T-helper 1 cell treated with Interleukin-12 subunit alpha and Interleukin-12 subunit beta and Interleukin-4 antibody, amounts not matched to agents 30 μg/mL and 1 μg/mL, for 36 hours (primary cell): Measurements from ENCODE around the gene TRIM77.
"Not testable (repeated sequence)": the region's sequence is repeated elsewhere in the genome, so short reads cannot be mapped to it uniquely, and the experiment has no call there.

Experiments used
- H3K27ac Mint-ChIP-seq: one replicate; pipeline ENCODE4 v1.8.0; 2021; ENCODE audit warnings: mild to moderate bottlenecking, mixed read lengths
- H3K27me3 Mint-ChIP-seq: one replicate; pipeline ENCODE4 v1.8.0; 2021; ENCODE audit warnings: low read depth, mixed read lengths
- H3K36me3 Mint-ChIP-seq: one replicate; pipeline ENCODE4 v1.8.0; 2021; ENCODE audit warnings: low read depth, mixed read lengths
- H3K4me1 Mint-ChIP-seq: one replicate; pipeline ENCODE4 v1.8.0; 2021; ENCODE audit warnings: low read depth, mixed read lengths
- H3K4me3 Mint-ChIP-seq: one replicate; pipeline ENCODE4 v1.8.0; 2021; ENCODE audit warnings: mild to moderate bottlenecking, moderate library complexity, mixed read lengths
- H3K9me3 Mint-ChIP-seq: one replicate; pipeline ENCODE4 v1.8.0; 2021; ENCODE audit warnings: mixed read lengths

TRIM77 gene, protein sequence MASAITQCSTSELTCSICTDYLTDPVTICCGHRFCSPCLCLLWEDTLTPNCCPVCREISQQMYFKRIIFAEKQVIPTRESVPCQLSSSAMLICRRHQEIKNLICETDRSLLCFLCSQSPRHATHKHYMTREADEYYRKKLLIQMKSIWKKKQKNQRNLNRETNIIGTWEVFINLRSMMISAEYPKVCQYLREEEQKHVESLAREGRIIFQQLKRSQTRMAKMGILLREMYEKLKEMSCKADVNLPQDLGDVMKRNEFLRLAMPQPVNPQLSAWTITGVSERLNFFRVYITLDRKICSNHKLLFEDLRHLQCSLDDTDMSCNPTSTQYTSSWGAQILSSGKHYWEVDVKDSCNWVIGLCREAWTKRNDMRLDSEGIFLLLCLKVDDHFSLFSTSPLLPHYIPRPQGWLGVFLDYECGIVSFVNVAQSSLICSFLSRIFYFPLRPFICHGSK

DNA sequence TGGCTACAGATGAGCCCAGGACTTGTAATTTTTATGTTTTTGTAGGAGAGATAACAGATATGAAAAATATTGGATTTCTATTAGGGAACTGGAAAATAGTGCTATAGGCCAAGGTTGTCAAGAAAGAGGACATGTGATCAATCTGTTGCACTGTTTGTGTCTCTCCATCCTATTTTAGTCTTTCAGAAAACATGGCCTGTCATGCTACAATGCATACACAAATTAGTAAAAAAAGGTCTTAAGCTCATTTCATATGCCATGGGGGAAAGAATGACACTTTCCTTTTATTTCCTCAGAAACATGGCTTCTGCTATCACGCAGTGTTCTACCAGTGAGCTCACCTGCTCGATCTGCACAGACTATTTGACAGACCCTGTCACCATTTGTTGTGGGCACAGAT, at the start of gene TRIM77:
TRIM77 (plus strand) TSS at position 301 of the 400 bp plus-strand sequence; CDS start at position 301, 0 bp downstream.
- H3K9me3 Mint-ChIP-seq, H3K36me3 Mint-ChIP-seq, H3K27me3 Mint-ChIP-seq, H3K4me1 Mint-ChIP-seq, H3K4me3 Mint-ChIP-seq, H3K27ac Mint-ChIP-seq: not testable (repeated sequence)

DNA sequence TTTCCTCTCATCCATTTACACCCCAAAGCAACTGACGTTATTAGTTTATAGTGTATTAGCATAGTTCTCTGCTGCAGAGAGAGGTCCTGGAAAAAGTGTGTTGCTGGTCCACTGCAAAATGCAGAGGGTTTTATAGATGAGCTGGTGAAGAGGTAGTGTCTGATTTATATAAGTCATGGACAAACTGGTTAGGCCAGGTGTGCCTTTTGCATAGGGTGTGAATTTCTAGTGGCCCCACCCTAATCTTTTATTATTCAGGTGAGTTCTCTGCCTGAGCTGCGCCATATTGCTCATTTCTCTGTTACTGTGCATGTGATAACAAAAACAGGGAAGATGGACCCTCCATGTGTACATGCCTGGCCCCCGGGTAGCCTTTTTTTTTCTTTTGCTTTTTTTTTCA, 43.1 kb upstream of the TRIM77 start:
- H3K4me1 Mint-ChIP-seq: no peaks in the 10 kb centered on the region
- H3K36me3 Mint-ChIP-seq: no peaks in the 10 kb centered on the region
- no peak overlapping the region for H3K27ac Mint-ChIP-seq
- no peak overlapping the region for H3K4me3 Mint-ChIP-seq
- H3K27me3 Mint-ChIP-seq: no peaks in the 10 kb centered on the region
- H3K9me3 Mint-ChIP-seq: no peaks in the 10 kb centered on the region

DNA sequence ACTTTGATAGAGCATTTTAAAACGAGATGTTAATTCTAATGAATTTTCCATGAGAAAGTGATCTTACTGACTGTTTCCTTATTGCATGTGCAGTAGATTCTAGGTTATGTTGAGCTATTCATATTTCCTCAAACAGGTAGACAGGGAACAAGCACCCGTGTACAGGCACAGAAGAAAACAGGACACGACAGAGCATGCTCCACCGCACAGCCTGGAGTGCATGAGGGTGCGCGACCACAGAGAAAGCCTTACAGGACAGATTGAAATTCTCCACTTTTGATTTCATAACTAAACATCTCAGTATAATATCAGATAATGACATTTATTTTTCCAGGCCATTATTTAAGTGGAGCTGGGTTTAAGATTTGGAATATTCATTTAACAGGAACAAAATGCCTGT, 41.9 kb upstream of the TRIM77 start:
- H3K4me1 Mint-ChIP-seq, H3K4me3 Mint-ChIP-seq, H3K27ac Mint-ChIP-seq, H3K27me3 Mint-ChIP-seq, H3K36me3 Mint-ChIP-seq, H3K9me3 Mint-ChIP-seq: not testable (repeated sequence)

DNA sequence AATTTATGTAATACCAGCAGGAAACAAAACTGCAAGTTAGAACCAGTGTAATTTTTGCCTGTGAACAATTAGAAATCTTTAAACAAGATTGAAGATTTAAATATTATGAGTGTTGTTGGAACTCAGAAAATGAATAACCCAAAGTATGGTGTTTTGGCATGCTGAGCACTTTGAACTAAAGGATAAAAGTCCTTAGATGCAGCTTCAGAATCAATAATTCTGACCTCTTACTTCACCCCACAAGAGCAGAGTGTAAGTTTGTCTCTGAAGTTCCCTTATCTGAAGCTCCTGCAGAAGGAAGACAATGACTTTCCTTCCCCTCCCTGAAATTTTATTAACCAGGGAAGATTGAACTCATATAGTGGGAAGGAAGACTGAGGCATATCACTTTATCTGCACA, 40.5 kb upstream of the TRIM77 start:
- not testable (repeated sequence) for H3K36me3 Mint-ChIP-seq, H3K9me3 Mint-ChIP-seq, H3K4me1 Mint-ChIP-seq, H3K27me3 Mint-ChIP-seq, H3K4me3 Mint-ChIP-seq, H3K27ac Mint-ChIP-seq

DNA sequence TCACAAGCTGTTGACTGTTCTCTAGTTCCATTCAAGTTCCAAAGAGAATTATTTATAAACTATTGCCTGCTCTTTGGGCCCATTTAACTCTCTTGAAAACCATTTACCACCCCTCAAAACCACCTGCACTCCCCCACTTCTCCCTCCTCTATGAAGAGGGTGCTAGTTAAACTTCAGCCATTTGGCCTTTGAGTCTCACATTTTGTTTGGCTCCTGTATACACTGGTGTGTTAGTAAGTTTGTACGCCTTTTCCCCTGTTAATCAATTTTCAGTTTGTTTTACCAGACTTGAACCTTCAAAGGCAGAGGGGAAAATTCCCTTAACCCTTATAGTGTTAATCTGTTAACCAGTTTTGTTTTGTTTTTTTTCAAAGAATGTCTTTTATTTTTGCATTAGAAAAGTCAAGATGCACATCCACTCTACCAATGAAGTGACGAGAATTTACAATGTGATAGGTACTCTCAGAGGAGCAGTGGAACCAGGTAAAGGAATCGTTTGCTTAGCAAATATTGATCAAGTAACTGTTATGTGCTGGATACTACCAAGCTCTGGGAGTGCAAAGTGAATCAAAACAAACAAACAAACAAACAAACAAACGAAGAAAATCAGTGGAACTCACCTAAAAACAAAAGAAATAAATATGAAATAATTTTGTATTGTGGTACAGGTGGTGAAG, 40.0 kb upstream of the TRIM77 start:
- not testable (repeated sequence) for H3K27me3 Mint-ChIP-seq, H3K4me1 Mint-ChIP-seq, H3K4me3 Mint-ChIP-seq, H3K27ac Mint-ChIP-seq, H3K36me3 Mint-ChIP-seq, H3K9me3 Mint-ChIP-seq

DNA sequence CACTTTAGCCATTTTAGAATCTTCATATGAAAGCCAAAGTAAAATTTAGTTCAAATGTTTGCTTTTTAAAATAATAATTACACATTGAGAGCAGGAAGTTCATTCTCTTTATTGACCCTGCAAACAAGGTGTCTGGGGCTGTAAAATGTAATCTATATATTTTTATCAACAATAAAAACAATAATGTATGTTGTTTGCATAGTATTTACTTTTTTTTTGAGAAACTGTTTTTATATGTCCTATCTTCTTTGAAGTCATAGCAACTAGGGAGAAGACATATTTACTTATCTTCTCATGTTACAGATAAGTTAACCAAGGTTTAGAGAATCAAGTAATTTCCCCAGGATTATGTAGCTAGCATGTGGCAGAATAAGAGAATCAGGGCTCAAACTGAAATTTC, 37.6 kb upstream of the TRIM77 start:
- H3K4me3 Mint-ChIP-seq, H3K4me1 Mint-ChIP-seq, H3K9me3 Mint-ChIP-seq, H3K36me3 Mint-ChIP-seq, H3K27me3 Mint-ChIP-seq, H3K27ac Mint-ChIP-seq: not testable (repeated sequence)

DNA sequence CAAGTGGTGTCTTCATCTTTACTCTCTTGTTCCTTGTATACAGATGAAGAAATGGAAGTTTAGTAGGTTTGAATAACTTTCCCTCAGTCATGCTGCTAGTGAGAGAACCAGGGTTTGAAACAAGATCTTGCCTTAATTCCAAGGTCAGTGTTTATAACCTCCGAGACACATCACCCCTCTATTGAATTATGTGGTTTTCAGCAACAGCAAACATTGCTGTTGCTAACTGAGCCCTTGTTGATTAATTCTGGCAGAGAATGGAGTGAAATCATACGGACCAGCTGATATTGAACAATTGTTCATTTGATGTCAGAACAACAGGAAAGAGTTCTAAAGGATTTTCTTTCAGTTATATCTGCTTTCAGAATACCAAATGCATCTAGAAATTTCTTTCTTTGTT, 36.7 kb upstream of the TRIM77 start:
- not testable (repeated sequence) for H3K4me1 Mint-ChIP-seq, H3K9me3 Mint-ChIP-seq, H3K27me3 Mint-ChIP-seq, H3K4me3 Mint-ChIP-seq, H3K27ac Mint-ChIP-seq, H3K36me3 Mint-ChIP-seq

DNA sequence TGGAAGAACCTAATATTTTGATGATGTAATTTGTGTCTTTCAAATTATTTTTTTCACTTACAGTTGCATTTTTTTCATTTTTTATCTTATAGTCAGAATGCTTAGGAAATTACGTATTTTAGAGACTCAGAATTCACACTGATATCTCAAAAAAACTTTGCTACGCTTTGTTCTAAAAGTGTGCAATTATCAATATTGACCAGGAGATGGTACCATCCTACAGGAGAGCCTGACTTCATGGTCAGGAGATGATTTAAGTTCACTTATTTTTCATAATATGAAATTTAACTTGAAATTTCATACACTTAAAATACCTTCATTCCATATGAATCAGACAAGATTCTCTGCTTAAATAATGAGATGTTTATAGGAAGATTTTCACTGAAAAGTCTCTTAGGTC, 34.7 kb upstream of the TRIM77 start:
- not testable (repeated sequence) for H3K9me3 Mint-ChIP-seq, H3K27ac Mint-ChIP-seq, H3K36me3 Mint-ChIP-seq, H3K4me3 Mint-ChIP-seq, H3K4me1 Mint-ChIP-seq, H3K27me3 Mint-ChIP-seq

DNA sequence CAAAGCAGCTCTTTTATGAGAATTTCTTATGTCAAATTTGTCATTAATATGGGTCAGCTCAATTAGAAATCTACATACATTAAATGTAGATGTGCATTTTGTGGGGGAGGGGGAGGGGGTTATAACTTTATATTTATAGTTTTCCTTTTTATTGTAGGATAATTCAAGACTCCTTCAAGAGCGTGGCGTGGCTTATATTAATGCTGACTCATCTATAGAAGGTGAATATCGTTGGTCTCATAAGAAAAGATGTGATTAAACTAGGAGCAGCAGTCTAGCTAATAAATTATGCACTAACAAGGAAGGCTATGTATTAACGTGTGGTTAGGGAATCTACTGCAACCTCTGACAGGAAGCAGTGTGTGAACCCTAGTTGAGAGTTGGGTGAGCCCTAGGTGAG, 34.2 kb upstream of the TRIM77 start:
- H3K27ac Mint-ChIP-seq, H3K4me3 Mint-ChIP-seq, H3K27me3 Mint-ChIP-seq, H3K9me3 Mint-ChIP-seq, H3K36me3 Mint-ChIP-seq, H3K4me1 Mint-ChIP-seq: not testable (repeated sequence)

DNA sequence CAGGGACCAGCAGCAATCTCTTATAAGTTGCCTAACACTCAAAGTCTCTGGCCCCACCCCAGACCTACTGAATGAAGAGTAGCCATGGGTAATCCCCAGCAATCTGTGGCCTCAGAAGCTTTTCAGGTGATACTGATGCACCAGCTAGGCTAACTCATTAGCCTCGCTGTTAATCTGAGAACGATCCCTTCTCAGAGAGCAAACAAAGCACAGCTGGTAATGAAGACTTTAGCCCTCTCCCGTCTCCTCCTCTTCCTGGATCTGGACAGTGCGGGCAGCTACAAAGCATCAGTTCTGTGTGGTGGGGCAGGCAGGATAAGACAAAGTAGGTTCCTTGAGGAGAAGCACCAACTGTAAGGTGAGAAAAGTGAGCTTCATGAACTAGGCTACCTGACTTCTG, 3.0 kb upstream of the TRIM77 start:
- H3K9me3 Mint-ChIP-seq, H3K27ac Mint-ChIP-seq, H3K4me1 Mint-ChIP-seq, H3K4me3 Mint-ChIP-seq, H3K27me3 Mint-ChIP-seq, H3K36me3 Mint-ChIP-seq: not testable (repeated sequence)

DNA sequence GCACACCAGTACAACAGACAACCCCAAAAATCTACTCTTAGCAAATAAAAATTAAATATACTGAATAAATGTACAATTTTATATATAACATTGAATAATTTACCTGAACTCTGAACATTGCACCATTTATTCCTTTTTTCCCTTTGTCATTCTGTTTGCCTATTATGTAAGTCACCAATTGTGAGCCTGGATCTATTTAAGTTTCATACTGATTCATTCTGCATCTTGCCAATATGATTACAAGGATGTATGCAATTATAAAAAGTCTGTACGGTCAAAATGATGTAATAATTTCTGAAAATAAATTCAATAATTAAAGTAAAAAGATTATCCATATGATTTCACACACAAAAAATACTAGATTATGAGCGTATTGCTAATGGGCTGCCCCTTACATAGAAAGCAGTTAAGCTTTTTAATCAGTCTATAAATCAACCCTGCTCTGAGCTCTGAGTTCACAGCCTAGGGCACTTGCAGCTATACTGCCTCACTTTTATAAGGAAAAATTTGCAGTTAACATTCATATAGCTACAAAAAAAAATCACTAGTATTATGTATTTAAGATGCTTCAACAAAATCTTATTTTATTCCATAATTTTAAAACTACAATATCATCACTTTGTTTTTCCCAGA, 14.9 kb downstream of the TRIM77 start:
- not testable (repeated sequence) for H3K36me3 Mint-ChIP-seq, H3K4me3 Mint-ChIP-seq, H3K4me1 Mint-ChIP-seq, H3K27me3 Mint-ChIP-seq, H3K9me3 Mint-ChIP-seq, H3K27ac Mint-ChIP-seq

DNA sequence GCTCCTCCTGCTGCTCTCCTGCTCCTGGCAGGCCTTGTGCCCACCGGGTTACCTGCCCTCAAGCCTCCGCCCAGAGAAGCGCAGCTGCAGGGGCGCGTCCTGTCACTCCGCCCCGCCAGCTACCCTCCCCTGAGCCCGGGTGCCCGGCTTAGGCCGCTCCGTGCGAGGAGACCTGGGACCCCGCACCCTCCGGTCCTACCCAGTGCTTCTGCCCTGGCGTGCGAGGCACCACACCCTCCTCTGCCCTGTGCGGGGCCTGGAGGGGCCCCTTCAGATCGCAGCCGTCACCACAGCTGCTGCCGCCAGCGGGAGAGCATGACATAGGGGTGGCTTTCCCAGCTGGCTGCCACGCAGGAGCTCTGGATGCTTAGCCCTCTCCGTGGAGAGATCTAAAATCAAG, 20.1 kb downstream of the TRIM77 start:
- not testable (repeated sequence) for H3K27me3 Mint-ChIP-seq, H3K4me1 Mint-ChIP-seq, H3K9me3 Mint-ChIP-seq, H3K4me3 Mint-ChIP-seq, H3K27ac Mint-ChIP-seq, H3K36me3 Mint-ChIP-seq

DNA sequence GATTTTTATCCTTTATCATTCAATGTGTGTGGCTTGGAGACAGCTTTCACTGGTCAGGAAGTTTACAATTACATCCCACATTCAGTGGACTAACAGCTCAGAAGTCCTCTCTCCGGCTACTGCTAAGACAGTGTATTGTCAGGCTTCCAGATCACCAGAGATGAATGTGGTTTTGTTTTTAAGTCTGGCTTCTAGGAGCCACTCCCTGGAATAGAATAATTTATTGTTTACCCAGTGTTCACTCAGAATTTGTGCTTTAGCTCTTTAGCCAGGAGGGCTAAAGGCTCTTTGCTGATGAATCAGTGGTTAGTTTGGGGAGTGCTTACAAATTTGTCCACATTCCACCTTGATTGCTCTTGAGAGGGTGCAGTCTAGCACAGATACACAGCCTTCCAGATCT, 26.5 kb downstream of the TRIM77 start:
- no peaks in the 10 kb centered on the region for H3K9me3 Mint-ChIP-seq
- H3K27me3 Mint-ChIP-seq: no peaks in the 10 kb centered on the region
- no peak overlapping the region for H3K27ac Mint-ChIP-seq
- no peaks in the 10 kb centered on the region for H3K4me1 Mint-ChIP-seq
- H3K4me3 Mint-ChIP-seq: no peak overlapping the region
- no peaks in the 10 kb centered on the region for H3K36me3 Mint-ChIP-seq

DNA sequence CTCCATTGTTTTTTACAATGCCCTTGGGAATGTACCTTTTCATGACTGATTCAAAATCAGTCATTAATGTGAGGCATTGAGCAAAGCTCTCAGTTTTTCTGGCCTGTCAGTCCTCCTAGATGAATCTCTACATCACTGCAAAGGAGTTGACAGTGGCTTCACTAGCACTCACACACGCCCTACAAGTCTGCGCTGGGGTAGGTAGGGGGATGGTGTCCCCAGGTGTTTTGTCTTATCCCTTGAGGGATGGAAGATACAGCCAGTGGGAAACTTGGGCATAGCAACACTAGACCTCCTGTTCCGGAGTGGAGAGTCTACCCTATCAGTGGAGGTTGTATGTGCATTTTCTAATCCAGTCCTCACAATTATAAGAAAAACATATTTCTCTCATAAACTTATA, 27.0 kb downstream of the TRIM77 start:
- Mint-ChIP-seq H3K4me1 (no peaks in the 10 kb centered on the region), H3K27ac (no peak overlapping the region), H3K36me3 (no peaks in the 10 kb centered on the region), H3K4me3 (no peak overlapping the region), H3K27me3 (no peaks in the 10 kb centered on the region), H3K9me3 (no peaks in the 10 kb centered on the region)

DNA sequence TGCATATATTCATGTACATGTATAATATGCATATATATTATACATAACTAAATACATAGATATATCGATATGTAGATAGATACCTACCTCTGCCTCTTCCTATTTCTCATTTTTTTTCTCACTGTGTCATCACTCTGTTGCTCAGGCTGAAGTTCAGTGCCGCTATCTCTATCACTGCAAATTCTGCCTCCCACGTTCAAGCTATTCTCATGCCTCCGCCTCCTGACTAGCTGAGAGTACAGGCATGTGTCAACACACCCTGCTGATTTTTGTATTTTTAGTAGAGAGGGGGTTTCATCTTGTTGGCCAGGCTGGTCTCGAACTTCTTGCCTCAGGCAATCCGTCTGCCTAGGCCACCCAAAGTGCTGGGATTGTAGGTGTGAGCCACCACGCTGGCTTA, 31.3 kb downstream of the TRIM77 start:
- H3K4me1 Mint-ChIP-seq, H3K27ac Mint-ChIP-seq, H3K9me3 Mint-ChIP-seq, H3K36me3 Mint-ChIP-seq, H3K27me3 Mint-ChIP-seq, H3K4me3 Mint-ChIP-seq: not testable (repeated sequence)
